Activated CD8-positive, alpha-beta T cell treated with anti-CD3 and anti-CD28 coated beads for 36 hours (primary cell): ENCODE measurements around the gene TSPO. TPM values are rescaled to one million over a fixed set of nuclear protein-coding genes. Genes with fewer than 3 reads are reported as not detected.
A peak's percentile ranks its signal among the peaks of the same experiment; 100 is the strongest.

Source experiments
- ATAC-seq: fragments of 200-7000 bp; cut with Tn5 transposase; one replicate; pipeline ENCODE4 v1.10.0; 2021; ENCODE audit warnings: mild to moderate bottlenecking, moderate library complexity
- CTCF ChIA-PET: fragments of 350-600 bp; sonication (Branson Sonifier 250); formaldehyde crosslinking; loops from one replicate; lab custom pipeline; 2021; ENCODE audit warnings: antibody characterized with exemption; lab: Charles Lee
- POLR2A ChIA-PET: fragments of 350-600 bp; sonication (Branson Sonifier 250); formaldehyde crosslinking; loops from one replicate; lab custom pipeline; 2021; ENCODE audit warnings: antibody characterized with exemption; lab: Charles Lee
- DNase-seq: peaks from one replicate; pipeline ENCODE4 v3.0.0-alpha.2; 2020
- H3K27ac Mint-ChIP-seq: one replicate; pipeline ENCODE4 v1.8.0; 2021; ENCODE audit warnings: mild to moderate bottlenecking, mixed read lengths
- H3K27me3 Mint-ChIP-seq: one replicate; pipeline ENCODE4 v1.8.0; 2021; ENCODE audit warnings: mixed read lengths
- H3K36me3 Mint-ChIP-seq: one replicate; pipeline ENCODE4 v1.8.0; 2021; ENCODE audit warnings: low read depth, mixed read lengths
- H3K4me1 Mint-ChIP-seq: one replicate; pipeline ENCODE4 v1.8.0; 2021; ENCODE audit warnings: low read depth, mixed read lengths
- H3K4me3 Mint-ChIP-seq: one replicate; pipeline ENCODE4 v1.8.0; 2021; ENCODE audit warnings: mild to moderate bottlenecking, moderate library complexity, mixed read lengths
- H3K9me3 Mint-ChIP-seq: one replicate; pipeline ENCODE4 v1.8.0; 2021; ENCODE audit warnings: mixed read lengths
- CTCF ChIP-seq: fragments of 200-600 bp; IDR thresholded peaks from one replicate; pipeline ENCODE4 v1.8.0; 2022; ENCODE audit warnings: antibody characterized with exemption, mild to moderate bottlenecking
- intact Hi-C: fragments of 100-400 bp; cut with micrococcal nuclease; formaldehyde crosslinking; loops from one replicate; pipeline ENCODE4 v1.10.0; 2022
- total RNA-seq, 2 experiments: library from RNA; stranded (reverse); gene quantifications; one replicate each; pipeline ENCODE4 v1.2.3, GENCODE V29; 2021

TSPO gene
- total RNA-seq, 2 experiments from 2014 or later, result 94.8 to 103 TPM

- CTCF ChIA-PET, result no interaction called here
- Mint-ChIP-seq H3K27me3 (no peaks in the 10 kb centered on the region), H3K4me1 (peaks cover 20% of the 10 kb centered on the region), H3K36me3 (no peaks in the 10 kb centered on the region), H3K4me3 (no peak overlapping the region), H3K27ac (no peak overlapping the region), H3K9me3 (no peaks in the 10 kb centered on the region)
- no peak for TF ChIP-seq CTCF
- DNase-seq, result peak; percentile 27
- intact Hi-C loops, result no loop called here
- ATAC-seq, result no peak
- POLR2A ChIA-PET, result no interaction called here
Observed at GRCh38 chr22:43148581-43148980, 2.8 kb upstream of the TSPO start.

DNA sequence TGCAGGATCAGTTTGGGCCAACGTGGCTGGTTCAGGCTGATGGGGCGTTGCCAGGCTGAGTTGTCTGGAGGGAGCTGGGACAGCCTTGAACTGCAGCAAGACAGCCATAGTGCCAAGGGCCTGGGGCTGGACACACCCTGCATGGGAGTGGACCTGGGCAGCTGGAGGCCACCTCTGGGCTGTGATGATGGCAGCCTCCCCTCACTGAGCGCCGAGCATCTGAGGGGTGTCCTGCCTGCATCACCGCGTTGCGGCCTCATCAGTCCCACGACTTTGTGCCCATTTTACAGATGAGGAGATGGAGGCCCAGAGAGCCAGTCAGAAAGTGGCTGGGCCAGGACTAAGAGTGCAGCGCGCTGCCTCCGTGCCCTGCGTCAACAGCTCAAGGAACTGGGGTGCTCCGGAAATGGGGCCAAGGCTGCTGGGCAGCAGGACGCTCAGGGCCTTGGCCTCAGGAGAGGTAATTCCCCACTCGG lies 590 bp upstream of the TSPO start:
- H3K4me3 Mint-ChIP-seq, result peak overlapping the region; percentile 90
- POLR2A ChIA-PET, result interaction anchor here (0.8 kb wide), 1 partner anchor 35 kb away, joined by 3 read pairs; no protein-coding TSS in a partner anchor
- ATAC-seq, result no peak

GRCh38 chr22:43152003-43152356 lies 621 bp downstream of the TSPO start:
- ChIA-PET POLR2A (interaction anchor here (1.0 to 1.3 kb wide), 2 partner anchors 11 to 28 kb away, joined by 3 to 4 read pairs; no protein-coding TSS in a partner anchor), CTCF (no interaction called here)
- intact Hi-C loops, result no loop called here
- Mint-ChIP-seq H3K4me3 (peak overlapping the region; percentile 90), H3K36me3 (no peaks in the 10 kb centered on the region), H3K4me1 (peaks cover 33% of the 10 kb centered on the region), H3K9me3 (no peaks in the 10 kb centered on the region), H3K27ac (peak overlapping the region; percentile 52), H3K27me3 (no peaks in the 10 kb centered on the region)
- peak; percentile 41 for ATAC-seq
- TF ChIP-seq CTCF, result no peak
- peak; percentile 24 for DNase-seq

More for the DNA sequence above, 590 bp upstream of the TSPO start:
- H3K27ac Mint-ChIP-seq, result peak overlapping the region; percentile 86
- no peaks in the 10 kb centered on the region for H3K36me3 Mint-ChIP-seq
- H3K4me1 Mint-ChIP-seq, result peaks cover 29% of the 10 kb centered on the region
- CTCF ChIA-PET, result no interaction called here
- no peak for DNase-seq
- H3K27me3 Mint-ChIP-seq, result no peaks in the 10 kb centered on the region
- H3K9me3 Mint-ChIP-seq, result no peaks in the 10 kb centered on the region
- no peak for TF ChIP-seq CTCF
- intact Hi-C loops, result no loop called here

GRCh38 chr22:43152357-43153071 lies 1.2 kb downstream of the TSPO start:
- DNase-seq (peak; percentile 76), ATAC-seq (peak; percentile 85)
- H3K36me3 Mint-ChIP-seq, result no peaks in the 10 kb centered on the region
- ChIA-PET POLR2A (interaction anchor here (1.0 to 1.3 kb wide), 2 partner anchors 10 to 28 kb away, joined by 3 to 4 read pairs; no protein-coding TSS in a partner anchor), CTCF (no interaction called here)
- peak overlapping the region; percentile 88 for H3K27ac Mint-ChIP-seq
- H3K27me3 Mint-ChIP-seq, result no peaks in the 10 kb centered on the region
- peak overlapping the region; percentile 90 for H3K4me3 Mint-ChIP-seq
- H3K9me3 Mint-ChIP-seq, result no peaks in the 10 kb centered on the region
- no peak for TF ChIP-seq CTCF
- intact Hi-C loops, result no loop called here
- H3K4me1 Mint-ChIP-seq, result peaks cover 30% of the 10 kb centered on the region

DNA sequence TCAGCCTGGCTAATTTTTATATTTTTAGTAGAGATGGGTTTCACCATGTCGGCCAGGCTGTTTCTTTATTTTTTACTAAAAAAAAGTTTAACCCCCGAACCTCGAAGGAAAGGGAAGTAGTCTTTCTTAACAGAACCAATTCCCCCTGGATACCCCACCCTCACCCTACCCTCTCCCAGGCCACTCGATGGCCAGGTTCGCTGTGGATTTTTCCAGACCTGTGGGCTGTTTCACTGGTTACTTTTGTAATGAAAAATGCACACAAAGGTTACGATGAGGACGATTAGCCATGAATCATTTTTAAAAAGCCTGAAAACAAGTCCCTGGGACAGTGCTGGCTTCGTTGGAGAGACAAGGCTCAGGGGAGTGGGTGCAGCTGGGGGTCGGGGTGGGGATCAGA lies 2.5 kb downstream of the TSPO start:
- Mint-ChIP-seq H3K4me1 (peaks cover 21% of the 10 kb centered on the region), H3K27me3 (no peaks in the 10 kb centered on the region), H3K36me3 (no peaks in the 10 kb centered on the region), H3K4me3 (no peak overlapping the region), H3K27ac (no peak overlapping the region), H3K9me3 (no peaks in the 10 kb centered on the region)
- ChIA-PET POLR2A (interaction anchor here (0.7 kb wide), 1 partner anchor 419 kb away, joined by 3 read pairs; no protein-coding TSS in a partner anchor), CTCF (no interaction called here)
- intact Hi-C loops, result no loop called here
- ATAC-seq (no peak), DNase-seq (no peak)
- no peak for TF ChIP-seq CTCF
